ENCODE results near the gene IL2RG.

Gene IL2RG

GRCh38 chrX:71107245-71107644, 4.1 kb downstream of the IL2RG start:
- DNase-seq, result no peak

GRCh38 chrX:71106427-71106826, 5.0 kb downstream of the IL2RG start, which contains the start of gene CXorf65:
CXorf65 (minus strand) TSS chrX:71106740; CDS start chrX:71106556, 184 bp downstream.
- DNase-seq, result no peak

DNA sequence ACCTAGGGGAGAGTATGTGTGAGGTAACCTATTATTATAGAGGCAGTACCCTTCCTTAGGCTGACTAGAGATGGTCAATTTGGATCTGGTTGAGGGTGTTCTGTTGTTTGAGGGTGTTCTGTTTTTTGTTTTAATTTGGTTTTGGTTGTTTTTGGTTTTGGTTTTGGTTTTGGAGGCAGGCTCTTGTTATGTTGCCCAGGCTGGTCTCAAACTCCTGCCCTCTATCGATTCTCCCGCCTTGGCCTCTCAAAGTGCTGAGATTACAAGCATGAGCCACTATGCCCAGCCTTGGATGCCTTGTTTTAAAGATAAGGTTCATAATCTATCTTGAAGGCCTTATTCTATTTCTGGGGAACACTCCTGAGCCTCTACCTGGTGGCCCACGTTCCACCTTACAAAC, 5.7 kb downstream of the IL2RG start:
- DNase-seq, result no peak

DNA sequence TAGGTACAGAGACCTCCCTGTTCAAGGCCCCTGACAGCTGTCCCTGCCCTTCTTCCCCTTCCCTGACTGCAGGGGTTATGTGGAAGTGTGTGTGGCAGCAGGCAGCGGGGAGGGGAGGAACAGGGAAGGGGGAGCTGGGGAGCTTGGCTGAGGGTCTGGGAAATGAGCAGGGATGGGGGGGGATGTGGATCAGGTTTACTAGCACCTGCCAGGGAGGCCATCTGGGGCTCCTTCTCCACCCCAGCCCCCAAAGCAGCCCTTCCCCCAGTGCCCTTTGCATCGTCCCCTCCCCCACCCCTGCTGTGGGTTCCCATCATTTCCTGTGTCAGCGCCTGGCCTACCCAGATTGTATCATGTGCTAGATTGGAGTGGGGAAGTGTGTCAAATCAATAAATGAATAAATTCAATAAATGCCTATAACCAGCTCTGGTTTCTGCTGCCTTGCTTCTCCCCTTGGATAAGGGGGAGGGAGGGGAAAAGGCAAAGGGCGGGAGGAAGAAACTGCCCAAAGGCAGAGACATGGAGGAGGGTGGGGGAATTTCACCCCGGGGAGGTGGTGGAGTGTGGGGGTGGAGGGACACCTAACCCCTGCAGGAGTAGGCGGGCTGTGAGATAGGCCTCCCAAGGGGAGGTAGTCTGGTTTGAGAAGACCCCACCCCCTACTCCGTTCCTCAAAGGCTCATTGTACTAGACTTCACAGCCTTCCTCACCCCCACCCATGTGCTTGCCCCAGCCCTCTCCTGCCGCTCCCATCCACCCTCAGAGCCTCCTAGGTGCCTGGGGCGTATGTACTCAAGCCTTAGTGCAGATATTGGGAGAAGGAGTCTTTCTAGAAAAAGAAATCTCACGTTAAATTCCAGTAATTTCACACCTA, 8.0 kb downstream of the IL2RG start:
- DNase-seq, result no peak

DNA sequence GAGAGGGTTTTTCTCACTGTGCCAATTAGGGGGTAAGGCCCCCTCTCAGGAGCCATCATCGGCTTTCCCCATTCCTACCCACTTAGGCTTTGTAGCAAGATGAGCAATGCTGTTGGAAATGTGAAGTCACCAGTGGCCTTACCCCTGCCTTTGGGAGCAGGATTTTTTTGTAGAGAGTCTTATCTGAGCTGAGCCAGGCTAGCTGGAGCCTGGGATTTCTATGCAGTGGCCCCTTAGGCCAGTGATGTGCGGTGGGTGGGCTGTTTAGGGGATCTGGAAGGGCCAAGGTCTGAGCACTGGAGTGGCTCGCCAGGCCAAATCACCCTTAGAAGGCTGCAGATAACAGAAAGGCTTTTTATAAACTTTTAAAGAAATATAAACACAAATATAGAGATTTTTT, 9.1 kb downstream of the IL2RG start:
- no peak for DNase-seq

DNA sequence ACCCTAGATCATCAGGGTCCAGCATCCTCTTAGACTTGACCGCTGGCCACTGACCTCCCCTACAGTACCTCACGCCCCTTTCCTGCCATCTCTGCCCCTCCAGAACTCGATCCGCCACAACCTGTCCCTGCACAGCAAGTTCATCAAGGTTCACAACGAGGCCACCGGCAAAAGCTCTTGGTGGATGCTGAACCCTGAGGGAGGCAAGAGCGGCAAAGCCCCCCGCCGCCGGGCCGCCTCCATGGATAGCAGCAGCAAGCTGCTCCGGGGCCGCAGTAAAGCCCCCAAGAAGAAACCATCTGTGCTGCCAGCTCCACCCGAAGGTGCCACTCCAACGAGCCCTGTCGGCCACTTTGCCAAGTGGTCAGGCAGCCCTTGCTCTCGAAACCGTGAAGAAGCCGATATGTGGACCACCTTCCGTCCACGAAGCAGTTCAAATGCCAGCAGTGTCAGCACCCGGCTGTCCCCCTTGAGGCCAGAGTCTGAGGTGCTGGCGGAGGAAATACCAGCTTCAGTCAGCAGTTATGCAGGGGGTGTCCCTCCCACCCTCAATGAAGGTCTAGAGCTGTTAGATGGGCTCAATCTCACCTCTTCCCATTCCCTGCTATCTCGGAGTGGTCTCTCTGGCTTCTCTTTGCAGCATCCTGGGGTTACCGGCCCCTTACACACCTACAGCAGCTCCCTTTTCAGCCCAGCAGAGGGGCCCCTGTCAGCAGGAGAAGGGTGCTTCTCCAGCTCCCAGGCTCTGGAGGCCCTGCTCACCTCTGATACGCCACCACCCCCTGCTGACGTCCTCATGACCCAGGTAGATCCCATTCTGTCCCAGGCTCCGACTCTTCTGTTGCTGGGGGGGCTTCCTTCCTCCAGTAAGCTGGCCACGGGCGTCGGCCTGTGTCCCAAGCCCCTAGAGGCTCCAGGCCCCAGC, 10.5 kb downstream of the IL2RG start:
- no peak for DNase-seq

GRCh38 chrX:71099736-71100135, 11.6 kb downstream of the IL2RG start:
- no peak for DNase-seq

DNA sequence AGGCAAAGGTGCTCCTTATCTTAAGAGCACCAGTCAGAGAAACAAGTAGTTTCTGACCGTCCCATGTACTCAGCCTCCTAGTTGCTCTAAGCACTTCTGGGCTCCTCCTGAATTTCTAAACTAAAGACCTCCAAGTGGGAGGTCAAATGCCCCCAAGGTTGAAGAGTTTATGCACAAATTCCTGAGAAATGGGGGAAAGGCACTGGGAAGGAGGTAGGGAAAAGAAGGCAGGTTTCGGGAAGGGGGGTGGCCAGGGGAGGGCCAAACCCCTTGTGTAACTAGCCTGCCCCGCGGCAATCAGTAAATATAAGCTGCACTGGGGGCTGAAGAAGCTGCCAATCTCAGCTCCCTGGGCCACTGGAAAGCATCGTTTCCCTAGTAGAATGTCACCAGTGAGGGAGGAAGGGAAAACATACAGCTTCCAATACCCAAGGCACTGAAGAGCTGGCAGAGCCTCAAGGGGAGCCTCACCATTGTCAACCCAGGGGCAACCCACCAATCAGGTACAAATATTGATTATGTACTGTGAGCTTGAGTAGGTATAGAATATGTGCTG, 12.3 kb downstream of the IL2RG start:
- DNase-seq, result no peak

- DNase-seq, result peak; percentile 67
Observed at GRCh38 chrX:71098302-71098701, 13.1 kb downstream of the IL2RG start.

DNA sequence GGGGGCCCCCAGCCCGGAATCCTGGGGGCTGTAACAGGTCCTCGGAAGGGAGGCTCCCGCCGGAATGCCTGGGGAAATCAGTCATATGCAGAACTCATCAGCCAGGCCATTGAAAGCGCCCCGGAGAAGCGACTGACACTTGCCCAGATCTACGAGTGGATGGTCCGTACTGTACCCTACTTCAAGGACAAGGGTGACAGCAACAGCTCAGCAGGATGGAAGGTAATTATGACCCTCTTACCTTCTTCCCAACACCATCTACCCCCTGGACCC, 14.7 kb downstream of the IL2RG start:
- DNase-seq, result no peak

DNA sequence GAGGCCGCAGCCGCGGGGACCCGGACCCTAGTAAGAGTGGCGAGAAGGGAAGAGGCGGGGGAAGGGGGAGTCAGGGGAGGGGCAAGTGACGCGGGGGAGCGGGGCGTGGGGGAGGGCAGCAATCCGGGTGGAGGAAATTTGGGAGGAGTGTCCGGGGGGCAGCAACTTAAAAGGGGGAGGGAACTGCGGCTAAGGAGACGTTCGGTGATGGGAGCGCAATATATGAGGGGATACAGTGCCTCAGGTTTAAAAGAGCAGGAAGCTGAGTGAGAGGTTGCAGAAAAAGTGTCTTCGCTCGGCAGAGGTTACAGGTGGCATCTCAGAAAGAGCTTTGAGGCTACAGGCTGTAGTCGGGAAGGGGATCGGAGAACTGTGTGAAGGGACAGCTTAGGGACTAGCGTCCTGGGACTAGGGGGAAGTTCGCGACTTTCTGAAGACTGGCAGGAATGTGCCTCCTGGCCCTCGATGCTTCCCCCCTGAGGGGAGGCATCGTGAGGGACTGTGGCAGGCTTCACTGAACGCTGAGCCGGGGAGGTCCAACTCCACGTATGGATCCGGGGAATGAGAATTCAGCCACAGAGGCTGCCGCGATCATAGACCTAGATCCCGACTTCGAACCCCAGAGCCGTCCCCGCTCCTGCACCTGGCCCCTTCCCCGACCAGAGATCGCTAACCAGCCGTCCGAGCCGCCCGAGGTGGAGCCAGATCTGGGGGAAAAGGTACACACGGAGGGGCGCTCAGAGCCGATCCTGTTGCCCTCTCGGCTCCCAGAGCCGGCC, 15.2 kb downstream of the IL2RG start:
- peak; percentile 6 for DNase-seq

DNA sequence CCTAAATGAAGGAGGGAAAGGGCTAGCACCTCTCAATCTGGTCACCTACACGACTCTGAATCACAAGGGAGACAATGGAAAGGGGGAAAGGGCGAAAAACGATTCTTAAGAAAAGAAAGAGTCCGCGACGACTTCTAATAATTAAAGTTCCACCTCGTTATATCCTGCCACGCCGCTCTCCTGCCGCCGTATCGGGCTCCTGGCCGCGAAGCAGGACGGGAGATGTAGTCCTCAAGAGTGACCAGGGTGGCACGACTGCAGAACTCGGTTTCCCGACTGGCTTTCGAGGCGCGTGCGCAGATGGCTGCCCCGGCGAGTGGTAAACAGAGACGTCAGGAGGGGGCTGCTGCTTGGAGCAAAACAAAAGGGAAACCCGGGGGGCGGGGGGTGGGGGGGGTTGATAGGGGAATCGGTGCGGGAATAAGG, 15.8 kb downstream of the IL2RG start, which contains the start of gene FOXO4:
FOXO4 (plus strand) TSS at position 297 of the 426 bp plus-strand sequence. CDS start 678 bp downstream, outside the sequence.
- peak; percentile 84 for DNase-seq

- DNase-seq, result no peak
Observed at GRCh38 chrX:71095033-71095432, 16.3 kb downstream of the IL2RG start.

DNA sequence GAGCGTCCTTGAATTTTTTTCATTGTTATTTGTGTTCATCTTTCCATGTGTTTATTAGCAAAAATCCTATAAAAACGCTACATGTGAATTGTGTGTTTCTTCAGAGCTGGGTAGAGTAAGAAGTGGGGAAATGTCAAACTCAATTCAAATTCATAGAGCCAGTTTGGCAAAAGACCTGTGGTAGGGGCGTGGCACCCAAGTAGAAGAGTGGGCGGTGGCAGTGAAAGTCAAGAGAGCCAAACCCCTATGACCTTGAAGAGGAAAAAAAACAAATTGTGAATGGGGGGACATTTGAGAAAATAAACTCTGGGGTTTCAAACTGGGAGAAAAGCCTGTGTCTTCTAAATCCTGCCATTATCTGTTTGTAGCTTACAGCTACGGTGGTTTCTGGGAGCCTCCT, 20.1 kb downstream of the IL2RG start:
- DNase-seq, result no peak

- no peak for DNase-seq
Observed at GRCh38 chrX:71085900-71086299, 25.5 kb downstream of the IL2RG start.

DNA sequence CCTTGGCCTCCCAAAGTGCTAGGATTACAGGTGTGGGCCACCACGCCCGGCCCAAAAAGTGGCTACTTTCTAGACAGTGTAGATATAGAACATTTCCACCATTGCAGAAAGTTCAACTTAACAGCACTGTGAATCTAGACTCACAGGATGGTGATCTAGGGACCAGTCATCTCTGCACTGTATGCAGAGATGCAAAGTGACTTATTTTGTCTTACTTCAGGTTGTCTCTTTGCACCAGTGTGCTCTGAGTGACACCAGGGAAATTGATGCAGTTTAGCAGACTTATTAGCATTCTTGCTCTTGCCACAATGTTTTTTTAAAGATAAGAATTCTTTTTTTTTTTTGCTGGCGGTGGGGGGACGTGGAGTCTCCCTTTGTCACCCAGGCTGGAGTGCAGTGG, 28.6 kb downstream of the IL2RG start:
- no peak for DNase-seq

DNA sequence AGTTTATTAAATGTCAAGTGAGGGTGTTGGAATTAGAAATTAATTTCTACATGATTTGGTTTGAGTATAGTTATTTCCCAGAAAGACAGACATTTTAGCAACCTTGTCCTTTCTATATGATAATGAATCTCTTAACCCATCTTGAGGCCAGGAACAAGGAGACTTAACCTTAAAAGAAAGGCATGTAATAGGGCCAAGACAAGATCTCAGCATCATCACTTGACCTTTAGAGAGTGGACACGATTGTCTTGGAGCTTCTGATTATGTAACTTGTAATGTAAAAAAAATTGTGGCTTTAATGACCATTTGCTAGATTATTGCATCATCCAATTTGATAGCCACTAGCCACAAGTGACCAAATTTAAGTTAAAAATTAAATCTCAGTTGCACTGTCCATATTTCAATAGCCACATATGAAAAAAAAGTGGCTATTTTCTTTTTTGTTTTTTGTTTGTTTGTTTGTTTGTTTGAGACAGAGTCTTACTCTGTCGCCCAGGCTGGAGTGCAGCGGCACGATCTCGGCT, 29.2 kb downstream of the IL2RG start:
- DNase-seq, result no peak

DNA sequence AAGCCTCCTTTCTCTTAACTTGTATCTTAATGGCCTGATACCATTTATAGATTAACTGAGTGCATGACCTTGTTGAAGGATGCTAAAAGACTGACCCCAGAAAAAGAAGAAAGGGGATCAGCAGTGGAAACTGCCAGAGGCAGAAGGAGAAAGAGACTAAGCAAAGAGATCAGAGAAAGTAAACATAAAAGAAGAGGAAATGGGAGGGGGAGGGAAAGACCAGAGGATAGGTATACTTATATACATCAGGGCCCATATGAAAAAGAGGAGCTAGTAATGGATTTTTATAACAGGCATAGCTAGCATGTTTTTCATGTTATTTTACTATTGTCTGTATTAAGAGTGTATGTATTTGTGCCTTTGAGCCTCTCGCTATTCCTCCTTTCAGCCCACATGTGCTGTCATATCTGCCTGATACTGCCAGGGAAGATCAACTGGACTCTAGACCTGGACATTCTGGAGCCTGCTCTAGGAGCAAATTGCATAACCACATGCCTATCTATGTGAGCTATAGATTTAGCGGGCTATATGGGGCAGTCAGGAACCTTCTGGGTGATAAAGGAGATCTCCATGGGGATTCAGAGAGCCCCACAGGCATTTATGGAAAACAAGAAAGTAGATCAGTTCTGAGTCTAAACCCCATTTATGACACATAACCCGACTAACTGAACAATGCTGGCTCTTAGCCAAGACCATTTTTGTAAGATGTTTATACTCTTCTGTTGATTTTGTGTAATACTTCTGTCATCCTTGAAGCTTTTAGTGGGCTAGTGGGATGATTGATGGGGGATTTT, 29.9 kb downstream of the IL2RG start:
- no peak for DNase-seq

DNA sequence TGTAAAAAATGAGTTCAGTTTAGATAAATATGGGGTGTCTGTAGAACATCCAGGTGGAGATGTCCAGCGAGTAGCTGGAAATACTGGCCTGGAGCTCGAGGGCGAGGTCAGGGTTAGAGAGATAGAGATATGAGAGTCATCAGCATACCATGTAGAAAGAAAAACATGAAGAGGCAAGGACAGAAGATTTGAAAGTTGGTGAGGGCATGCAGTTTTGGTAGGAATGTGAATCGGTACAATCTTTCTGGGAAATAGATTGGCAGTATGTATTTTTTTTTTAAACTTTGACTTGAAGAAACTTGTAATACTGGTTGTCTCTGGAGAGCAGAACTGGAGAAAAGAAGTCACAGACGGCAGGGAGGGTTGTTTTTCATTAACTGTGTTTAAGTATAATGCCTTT, 40.8 kb downstream of the IL2RG start:
- no peak for DNase-seq

GRCh38 chrX:71068044-71068918, 43.1 kb downstream of the IL2RG start, which contains the start of gene SNX12:
SNX12 (minus strand) TSS chrX:71068334; CDS start chrX:71068306, 28 bp downstream.
- DNase-seq, result peak; percentile 90

GRCh38 chrX:71067712-71068043, 43.7 kb downstream of the IL2RG start:
- DNase-seq, result no peak

Data from inflammatory macrophage treated with lipopolysaccharide for 4 hours (primary cell).